Measurements from ENCODE around the gene GALNT18. TPM values are rescaled to one million over a fixed set of nuclear protein-coding genes. Genes with fewer than 3 reads are reported as not detected.

The GALNT18 gene
- total RNA-seq, 1 donor from 2014 or later: 24.4 TPM

DNA sequence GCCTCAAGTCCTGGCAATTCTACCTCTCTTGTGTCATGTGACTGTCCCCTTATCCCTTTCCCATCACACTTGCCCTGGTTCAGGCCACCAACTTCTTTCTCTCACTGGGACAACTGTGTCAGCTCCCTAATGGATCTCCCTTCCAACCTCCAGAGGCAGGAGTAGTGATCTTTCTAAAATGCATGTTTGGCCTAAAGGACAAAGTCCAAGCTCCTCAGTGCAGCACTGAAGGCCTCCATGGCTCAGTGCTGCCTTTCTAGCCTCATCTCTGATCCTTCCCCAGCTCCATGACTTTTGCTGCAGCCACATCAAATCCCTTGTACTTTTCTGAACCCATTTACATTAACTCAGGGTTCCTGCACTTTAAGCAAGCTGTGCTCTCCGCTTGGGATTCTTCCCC is 349.6 kb downstream of the GALNT18 start:
- no peak overlapping the region for H3K27ac ChIP-seq (replicated peaks)
- no peaks in the 10 kb centered on the region for H3K27me3 ChIP-seq (ENCODE audit: low read depth)
- DNase-seq: no peak
- no peaks in the 10 kb centered on the region for H3K4me1 ChIP-seq
- no peak overlapping the region for H3K4me3 ChIP-seq
- TF ChIP-seq, protein P1, sequence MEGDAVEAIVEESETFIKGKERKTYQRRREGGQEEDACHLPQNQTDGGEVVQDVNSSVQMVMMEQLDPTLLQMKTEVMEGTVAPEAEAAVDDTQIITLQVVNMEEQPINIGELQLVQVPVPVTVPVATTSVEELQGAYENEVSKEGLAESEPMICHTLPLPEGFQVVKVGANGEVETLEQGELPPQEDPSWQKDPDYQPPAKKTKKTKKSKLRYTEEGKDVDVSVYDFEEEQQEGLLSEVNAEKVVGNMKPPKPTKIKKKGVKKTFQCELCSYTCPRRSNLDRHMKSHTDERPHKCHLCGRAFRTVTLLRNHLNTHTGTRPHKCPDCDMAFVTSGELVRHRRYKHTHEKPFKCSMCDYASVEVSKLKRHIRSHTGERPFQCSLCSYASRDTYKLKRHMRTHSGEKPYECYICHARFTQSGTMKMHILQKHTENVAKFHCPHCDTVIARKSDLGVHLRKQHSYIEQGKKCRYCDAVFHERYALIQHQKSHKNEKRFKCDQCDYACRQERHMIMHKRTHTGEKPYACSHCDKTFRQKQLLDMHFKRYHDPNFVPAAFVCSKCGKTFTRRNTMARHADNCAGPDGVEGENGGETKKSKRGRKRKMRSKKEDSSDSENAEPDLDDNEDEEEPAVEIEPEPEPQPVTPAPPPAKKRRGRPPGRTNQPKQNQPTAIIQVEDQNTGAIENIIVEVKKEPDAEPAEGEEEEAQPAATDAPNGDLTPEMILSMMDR (IDR thresholded peaks at IDR 0.05; ENCODE audit: borderline replicate concordance): no peak
- intact Hi-C loops (cut with micrococcal nuclease): no loop called here
- H3K36me3 ChIP-seq: no peaks in the 10 kb centered on the region
- H3K9me3 ChIP-seq (replicated peaks): no peaks in the 10 kb centered on the region

DNA sequence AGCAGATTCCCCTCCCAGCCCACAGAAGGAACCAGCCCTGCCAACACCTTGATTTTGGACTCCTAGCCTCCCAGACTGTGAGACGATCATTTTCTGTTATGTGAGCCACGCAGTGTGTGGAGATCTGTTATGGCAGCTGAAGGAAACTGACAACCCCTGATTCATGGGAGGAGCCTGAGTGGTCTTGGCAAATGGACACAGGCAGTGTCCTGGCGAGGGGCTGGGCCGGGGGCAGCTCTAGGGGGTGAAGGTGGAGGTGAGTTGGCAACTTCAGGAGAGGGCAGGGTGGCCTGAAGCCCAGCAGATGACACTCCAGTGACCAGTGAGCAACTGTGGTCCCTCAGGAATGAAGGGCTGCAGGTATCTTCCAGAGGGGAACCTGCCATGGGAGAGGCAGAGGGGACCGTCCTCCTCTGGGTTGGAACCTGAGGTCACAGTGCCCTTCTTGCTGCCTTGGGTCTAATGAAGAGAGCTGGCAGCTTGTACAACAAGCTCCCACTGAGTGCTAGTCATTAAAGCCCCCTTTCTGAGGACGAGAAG is 351.5 kb downstream of the GALNT18 start:
- Histone ChIP-seq H3K9me3 (replicated peaks) (no peaks in the 10 kb centered on the region), H3K4me3 (no peak overlapping the region), H3K36me3 (no peaks in the 10 kb centered on the region), H3K27ac (replicated peaks) (no peak overlapping the region), H3K27me3 (ENCODE audit: low read depth) (no peaks in the 10 kb centered on the region), H3K4me1 (no peaks in the 10 kb centered on the region)
- DNase-seq: no peak
- intact Hi-C loops (cut with micrococcal nuclease): no loop called here
- TF ChIP-seq, protein P1 (IDR thresholded peaks at IDR 0.05; ENCODE audit: borderline replicate concordance): no peak

DNA sequence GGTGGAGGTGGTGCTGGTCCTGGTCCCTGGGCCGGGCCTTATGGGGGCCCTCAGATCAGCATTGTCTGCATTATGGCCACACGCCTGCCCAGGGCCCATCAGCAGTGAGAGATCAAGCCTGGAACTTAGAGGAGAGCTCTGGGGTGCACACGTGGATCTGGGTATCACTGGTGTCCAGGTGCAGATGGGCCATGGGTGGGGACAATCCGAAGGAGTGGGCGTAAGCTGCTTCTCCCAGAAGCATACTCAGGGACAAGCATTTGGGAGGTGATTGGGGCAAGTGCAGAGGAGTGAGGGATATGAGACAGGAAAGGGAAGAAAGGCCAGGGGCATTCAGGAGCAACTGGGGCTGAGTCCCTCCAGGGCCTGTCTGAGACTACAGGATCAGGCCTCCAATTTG is 353.1 kb downstream of the GALNT18 start:
- no peaks in the 10 kb centered on the region for H3K36me3 ChIP-seq
- no peak overlapping the region for H3K27ac ChIP-seq (replicated peaks)
- peaks cover 4% of the 10 kb centered on the region for H3K4me1 ChIP-seq
- intact Hi-C loops (cut with micrococcal nuclease): loop anchor here (10.0 kb wide), 1 partner anchor 224 kb away; no protein-coding TSS in a partner anchor
- DNase-seq: no peak
- no peak overlapping the region for H3K4me3 ChIP-seq
- no peaks in the 10 kb centered on the region for H3K27me3 ChIP-seq (ENCODE audit: low read depth)
- TF ChIP-seq, protein P1 (IDR thresholded peaks at IDR 0.05; ENCODE audit: borderline replicate concordance): no peak
- H3K9me3 ChIP-seq (replicated peaks): no peaks in the 10 kb centered on the region

DNA sequence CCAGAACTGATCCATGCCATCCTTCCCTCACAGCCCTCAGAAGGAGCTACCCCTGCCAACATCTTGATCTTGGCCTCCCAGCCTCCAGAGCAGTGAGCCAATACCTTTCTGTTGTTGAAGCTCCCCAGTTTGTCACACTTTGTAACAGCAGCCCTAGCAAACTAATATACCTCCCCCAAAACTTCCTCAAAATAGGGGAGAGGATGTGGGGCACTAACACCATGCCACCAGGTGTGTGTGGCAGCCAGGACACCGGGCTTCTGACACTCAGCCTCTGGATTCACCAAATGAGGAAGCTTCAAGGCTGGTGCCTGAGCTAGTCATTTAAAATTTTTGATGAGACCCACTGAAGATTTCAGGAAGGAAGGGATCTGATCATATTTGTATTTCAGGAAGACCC is 353.7 kb downstream of the GALNT18 start:
- no peak for DNase-seq
- Histone ChIP-seq H3K27me3 (ENCODE audit: low read depth) (no peaks in the 10 kb centered on the region), H3K4me3 (no peak overlapping the region), H3K27ac (replicated peaks) (no peak overlapping the region), H3K36me3 (no peaks in the 10 kb centered on the region), H3K9me3 (replicated peaks) (no peaks in the 10 kb centered on the region), H3K4me1 (peaks cover 10% of the 10 kb centered on the region)
- TF ChIP-seq, protein P1 (IDR thresholded peaks at IDR 0.05; ENCODE audit: borderline replicate concordance): no peak
- intact Hi-C loops (cut with micrococcal nuclease): loop anchor here (10.0 kb wide), 1 partner anchor 223 kb away; no protein-coding TSS in a partner anchor

DNA sequence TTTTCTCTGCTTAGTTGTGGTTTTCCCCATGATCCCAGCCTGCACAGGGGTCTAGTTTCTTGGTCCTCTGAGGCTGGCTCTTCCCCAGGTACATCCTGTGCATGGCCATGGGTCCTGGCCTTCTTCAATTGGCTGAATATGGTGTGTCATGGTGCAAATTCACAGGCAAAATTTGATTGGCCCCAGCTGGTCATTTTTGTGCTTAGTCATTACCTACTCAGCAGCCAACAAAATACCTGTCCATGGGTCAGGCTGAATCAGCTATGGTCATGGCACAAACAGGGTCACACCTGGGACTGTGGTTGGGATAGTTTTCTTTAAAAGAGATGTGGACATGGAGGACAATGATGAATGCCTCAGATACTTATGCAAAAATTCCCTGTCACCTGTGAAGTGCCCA is 354.5 kb downstream of the GALNT18 start:
- TF ChIP-seq, protein P1 (IDR thresholded peaks at IDR 0.05; ENCODE audit: borderline replicate concordance): no peak
- Histone ChIP-seq H3K27ac (replicated peaks) (no peak overlapping the region), H3K4me3 (no peak overlapping the region), H3K4me1 (peaks cover 10% of the 10 kb centered on the region), H3K27me3 (ENCODE audit: low read depth) (no peaks in the 10 kb centered on the region), H3K36me3 (no peaks in the 10 kb centered on the region), H3K9me3 (replicated peaks) (no peaks in the 10 kb centered on the region)
- intact Hi-C loops (cut with micrococcal nuclease): loop anchor here (10.0 kb wide), 1 partner anchor 223 kb away; no protein-coding TSS in a partner anchor
- no peak for DNase-seq
